Fibroblast of pulmonary artery (primary cell): Measurements from ENCODE around the gene ADAP1.

Source experiments
- DNase-seq: peaks from one replicate; pipeline ENCODE4 v3.0.0-alpha.2; 2010; ENCODE audit warnings: low read depth
- H3K4me3 ChIP-seq: replicated peaks from 2 replicates; pipeline ENCODE4 v1.5.1; 2011; ENCODE audit warnings: low read depth, mild to moderate bottlenecking, control low read depth, low read length, moderate library complexity
- TF ChIP-seq, protein P1 (sequence below): IDR thresholded peaks from 2 replicates; pipeline ENCODE4 v1.5.1; 2011; ENCODE audit warnings: mild to moderate bottlenecking, control low read depth, low read length, inconsistent platforms; ENCODE audit errors: missing control alignments

Gene ADAP1

DNA sequence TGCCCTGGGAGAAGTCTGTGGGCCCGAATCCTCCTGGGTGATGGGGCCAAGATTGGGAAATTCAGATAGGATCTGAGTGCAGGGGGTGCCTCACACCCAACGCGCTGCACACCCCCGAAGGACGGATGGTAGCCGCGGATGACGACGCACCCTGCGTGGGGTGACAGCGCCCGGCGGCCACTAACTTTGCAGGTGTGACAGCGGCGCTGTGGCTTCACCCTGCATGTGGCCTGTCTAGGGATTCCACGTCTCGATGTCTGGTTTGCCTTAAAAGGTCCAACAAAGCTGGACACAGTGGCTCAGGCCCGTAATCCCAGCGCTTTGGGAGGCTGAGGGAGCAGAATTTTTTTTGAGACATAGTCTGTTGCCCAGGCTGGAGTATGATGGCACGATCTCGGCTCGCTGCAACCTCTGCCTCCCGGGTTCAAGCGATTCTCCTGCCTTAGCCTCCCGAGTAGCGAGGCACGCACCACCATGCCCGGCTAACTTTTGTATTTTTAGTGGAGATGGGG is 18.6 kb downstream of the ADAP1 start:
- TF ChIP-seq, protein P1, sequence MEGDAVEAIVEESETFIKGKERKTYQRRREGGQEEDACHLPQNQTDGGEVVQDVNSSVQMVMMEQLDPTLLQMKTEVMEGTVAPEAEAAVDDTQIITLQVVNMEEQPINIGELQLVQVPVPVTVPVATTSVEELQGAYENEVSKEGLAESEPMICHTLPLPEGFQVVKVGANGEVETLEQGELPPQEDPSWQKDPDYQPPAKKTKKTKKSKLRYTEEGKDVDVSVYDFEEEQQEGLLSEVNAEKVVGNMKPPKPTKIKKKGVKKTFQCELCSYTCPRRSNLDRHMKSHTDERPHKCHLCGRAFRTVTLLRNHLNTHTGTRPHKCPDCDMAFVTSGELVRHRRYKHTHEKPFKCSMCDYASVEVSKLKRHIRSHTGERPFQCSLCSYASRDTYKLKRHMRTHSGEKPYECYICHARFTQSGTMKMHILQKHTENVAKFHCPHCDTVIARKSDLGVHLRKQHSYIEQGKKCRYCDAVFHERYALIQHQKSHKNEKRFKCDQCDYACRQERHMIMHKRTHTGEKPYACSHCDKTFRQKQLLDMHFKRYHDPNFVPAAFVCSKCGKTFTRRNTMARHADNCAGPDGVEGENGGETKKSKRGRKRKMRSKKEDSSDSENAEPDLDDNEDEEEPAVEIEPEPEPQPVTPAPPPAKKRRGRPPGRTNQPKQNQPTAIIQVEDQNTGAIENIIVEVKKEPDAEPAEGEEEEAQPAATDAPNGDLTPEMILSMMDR = no peak
- H3K4me3 ChIP-seq = no peak overlapping the region
- no peak for DNase-seq

DNA sequence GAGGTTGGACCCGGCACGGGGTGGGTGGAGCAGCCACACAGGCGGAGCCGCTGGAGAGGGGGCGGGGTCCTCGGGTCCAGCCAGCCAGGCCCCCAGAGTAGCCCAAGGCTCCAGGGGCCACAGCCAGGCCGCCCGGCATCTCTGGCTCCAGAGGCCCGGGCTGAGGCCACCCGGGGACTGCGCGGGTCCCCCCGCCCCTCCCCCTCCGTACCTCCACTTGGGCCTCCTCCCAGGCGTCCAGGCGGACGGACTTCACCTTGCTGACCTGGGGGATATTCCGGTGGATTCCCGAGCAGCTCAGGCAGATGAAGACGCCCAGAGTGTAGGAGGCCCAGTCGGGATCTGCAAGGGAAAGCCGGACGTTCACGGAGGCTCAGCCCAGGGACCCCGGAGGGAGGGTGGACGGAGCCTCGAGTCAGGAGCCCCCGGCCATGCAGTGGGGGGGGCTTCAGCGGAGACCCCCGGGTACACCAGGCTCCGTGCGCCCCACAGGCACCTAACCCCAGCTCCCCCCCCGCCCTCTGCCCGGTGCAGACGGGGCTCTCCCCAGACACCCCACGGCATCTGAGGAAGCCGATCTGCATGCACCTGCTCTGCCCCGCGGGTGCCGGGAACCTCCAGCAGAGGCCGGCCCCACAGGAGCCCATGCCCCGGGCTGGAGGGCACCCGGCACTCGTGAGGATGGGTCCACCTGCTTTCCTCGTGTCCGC is 19.2 kb downstream of the ADAP1 start:
- H3K4me3 ChIP-seq = no peak overlapping the region
- TF ChIP-seq, protein P1 = no peak
- no peak for DNase-seq

DNA sequence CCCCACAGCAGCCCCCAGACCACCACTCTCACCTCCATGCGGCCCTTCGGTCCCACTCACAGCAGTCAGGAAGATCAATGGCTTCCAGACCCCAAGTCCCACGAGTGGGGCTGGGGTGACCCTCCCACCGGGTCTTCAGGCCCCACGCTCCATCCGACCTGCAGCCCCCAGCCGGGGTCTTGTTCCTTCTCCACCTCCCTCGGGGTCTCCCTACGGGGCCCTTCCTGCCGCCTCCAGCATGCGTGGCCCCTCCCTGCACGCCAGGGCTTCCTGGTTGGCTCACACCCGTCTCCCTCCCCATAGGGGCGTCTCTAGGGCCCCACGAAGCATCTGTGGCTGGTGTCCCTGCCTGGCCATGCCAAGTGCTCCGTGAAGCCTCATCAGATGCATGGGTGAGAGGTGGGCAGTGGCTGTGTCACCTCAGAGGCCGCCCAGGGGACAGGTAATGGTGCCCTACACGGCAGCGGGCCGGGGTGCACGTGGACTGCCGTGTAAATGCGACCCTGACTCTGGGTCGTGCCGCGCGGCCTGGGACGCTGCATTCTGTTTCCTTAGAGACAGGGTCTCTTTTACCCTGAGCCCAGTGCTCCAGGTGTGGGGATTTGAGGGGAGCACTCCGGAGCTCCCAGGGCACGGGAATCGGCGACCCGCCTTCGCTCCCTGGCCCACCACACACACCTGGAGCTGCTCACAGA is 19.9 kb downstream of the ADAP1 start:
- H3K4me3 ChIP-seq = no peak overlapping the region
- TF ChIP-seq, protein P1 = no peak
- no peak for DNase-seq

DNA sequence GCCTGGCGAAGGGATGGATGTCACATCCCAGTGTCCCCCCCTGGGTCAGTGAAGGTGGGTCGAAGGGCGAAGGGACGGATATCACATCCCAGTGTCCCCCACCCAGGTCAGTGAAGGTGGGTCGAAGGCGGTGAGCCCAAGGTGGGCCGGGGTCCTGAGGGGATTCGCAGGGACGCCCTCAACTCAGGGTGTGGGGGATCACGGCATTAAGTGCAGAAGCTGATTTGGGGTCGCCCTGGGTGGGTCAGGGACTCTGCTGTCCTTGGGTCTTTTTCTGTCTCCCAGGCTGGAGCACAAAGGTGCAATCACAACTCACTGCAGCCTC is 21.9 kb downstream of the ADAP1 start:
- no peak for DNase-seq
- H3K4me3 ChIP-seq = no peak overlapping the region
- TF ChIP-seq, protein P1 = no peak

DNA sequence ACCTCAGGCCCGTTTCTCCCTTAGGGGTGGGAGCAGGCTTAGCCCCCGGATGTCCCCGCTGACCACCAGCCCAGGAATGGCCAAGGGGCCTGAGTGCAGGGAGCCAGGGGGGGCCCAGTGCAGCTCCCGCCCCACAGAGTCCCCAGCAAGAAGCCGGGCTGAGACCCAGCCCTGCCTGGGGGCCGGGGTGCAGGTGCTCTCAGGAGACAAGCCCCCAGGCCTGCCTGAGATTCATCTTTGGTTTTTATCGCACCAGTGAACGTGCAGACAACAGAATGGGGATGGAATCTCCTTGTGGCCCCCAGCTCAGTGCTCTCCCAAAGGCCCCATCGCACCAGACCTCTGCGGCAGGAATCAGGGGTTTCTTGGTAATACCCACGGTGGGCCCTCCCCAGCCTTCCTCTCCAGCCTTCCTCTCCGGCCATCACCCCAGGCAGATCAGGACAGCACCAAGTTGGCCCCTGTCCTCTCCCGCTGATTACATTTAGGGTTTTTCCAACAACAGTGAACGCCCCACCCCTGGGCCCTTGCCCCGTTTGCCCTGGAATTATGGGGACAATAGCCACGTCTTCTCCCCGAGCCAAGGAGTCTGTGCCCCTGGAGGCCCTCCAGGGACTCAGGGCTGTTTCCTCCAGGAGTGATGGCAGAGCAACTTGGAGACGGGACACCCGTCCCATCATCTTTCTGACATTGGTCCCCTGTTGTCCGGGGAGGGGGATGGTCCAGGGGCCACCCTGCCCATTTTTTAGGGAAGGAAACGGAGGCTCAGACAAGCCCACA is 22.4 kb downstream of the ADAP1 start:
- TF ChIP-seq, protein P1 = no peak
- no peak overlapping the region for H3K4me3 ChIP-seq
- no peak for DNase-seq

DNA sequence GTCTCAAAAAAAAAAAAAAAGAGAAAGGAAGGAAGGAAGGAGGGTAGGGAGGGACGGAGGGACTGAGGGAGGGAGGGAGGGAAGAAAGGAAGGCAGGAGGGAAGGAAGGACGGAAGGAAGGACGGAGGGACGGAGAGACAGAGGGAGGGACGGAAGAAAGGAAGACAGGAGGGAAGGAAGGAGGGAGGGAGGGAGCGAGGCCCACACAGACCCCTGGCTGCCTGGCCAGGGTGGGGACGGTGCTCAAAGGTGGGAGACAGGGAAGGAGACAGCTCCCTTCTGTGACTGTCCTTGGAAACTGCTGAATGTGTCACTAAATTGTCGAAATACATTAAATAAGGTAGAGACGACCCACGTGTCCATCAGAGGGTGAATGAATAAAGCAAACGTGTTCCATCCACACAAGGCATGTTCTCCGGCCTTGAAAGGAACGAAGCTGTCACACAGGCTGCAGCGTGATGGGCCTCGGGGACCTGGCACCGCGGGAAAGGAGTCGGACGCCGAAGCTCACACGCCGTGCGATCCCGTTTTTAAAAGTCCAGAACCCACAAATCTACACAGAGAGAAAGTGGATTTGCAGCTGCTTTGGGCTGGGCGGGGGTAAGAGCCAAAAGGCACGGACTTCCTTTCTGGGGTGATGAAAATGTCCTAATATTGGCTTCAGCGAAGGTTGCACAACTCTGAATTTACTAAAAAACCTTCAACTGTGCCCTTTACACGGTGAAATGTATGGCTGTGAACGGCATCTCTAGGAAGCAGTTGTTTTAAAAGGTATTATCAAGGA is 23.3 kb downstream of the ADAP1 start:
- H3K4me3 ChIP-seq = no peak overlapping the region
- TF ChIP-seq, protein P1 = no peak
- no peak for DNase-seq
